SK-N-SH (cell line): ENCODE results near the gene ARL2BP. TPM values are rescaled to one million over a fixed set of nuclear protein-coding genes. Genes with fewer than 3 reads are reported as not detected.
A peak's percentile ranks its signal among the peaks of the same experiment; 100 is the strongest.

Source experiments
- CTCF ChIA-PET: fragments of 300-600, 350-600 bp; formaldehyde crosslinking; extraction: SDS; loops from one replicate; lab custom pipeline; 2021; lab: Yijun Ruan, JAX
- POLR2A ChIA-PET: fragments of 350-600 bp; sonication (Branson Sonifier 250); formaldehyde crosslinking; extraction: SDS; loops from one replicate; lab custom pipeline; 2020; ENCODE audit warnings: antibody characterized with exemption, inconsistent platforms; lab: Yijun Ruan, JAX
- DNase-seq: peaks from one replicate; pipeline ENCODE4 v3.0.0; 2012
- H2AFZ ChIP-seq: fragments of 200-600 bp; sonication (generic); 2 replicates; pipeline ENCODE4 v1.8.1; 2016; ENCODE audit warnings: antibody characterized with exemption, mild to moderate bottlenecking, low read depth
- H3F3A ChIP-seq: fragments of 200-600 bp; sonication (generic); replicated peaks from 2 replicates; pipeline ENCODE3; 2016; ENCODE audit warnings: antibody characterized with exemption, mild to moderate bottlenecking; ENCODE audit not compliant: insufficient read depth
- H3K27ac ChIP-seq, 2 experiments: fragments of 200-500 bp in 1 of 2; fragments of 200-600 bp in 1 of 2; sonication (Bioruptor generic) in 1 of 2; sonication (generic), shearing (Covaris generic) in 1 of 2; 2 replicates each; pipeline versions ENCODE4 v1.5.1 to v1.6.1; 2014 to 2016; ENCODE audit warnings: low read depth in 2 of 2, inconsistent platforms in 1 of 2, low read length in 1 of 2, mild to moderate bottlenecking in 1 of 2, mixed read lengths in 1 of 2
- H3K27me3 ChIP-seq: fragments of 200-600 bp; sonication (generic), shearing (Covaris generic); 2 replicates; pipeline ENCODE4 v1.6.1; 2016; ENCODE audit warnings: mixed run types; ENCODE audit not compliant: insufficient read depth
- H3K36me3 ChIP-seq, 2 experiments: fragments of 200-500 bp in 1 of 2; fragments of 200-600 bp in 1 of 2; sonication (Bioruptor generic) in 1 of 2; sonication (generic) in 1 of 2; replicated peaks in 1 of 2; 2 replicates each; pipeline versions ENCODE3 to v1.5.1; 2014 to 2016; ENCODE audit warnings: low read length in 1 of 2, mild to moderate bottlenecking in 1 of 2; ENCODE audit not compliant: insufficient read depth in 2 of 2, control insufficient read depth in 1 of 2
- H3K4me1 ChIP-seq, 2 experiments: fragments of 200-500 bp in 1 of 2; fragments of 200-600 bp in 1 of 2; sonication (Bioruptor generic) in 1 of 2; sonication (generic), shearing (Covaris generic) in 1 of 2; 2 replicates each; pipeline versions ENCODE4 v1.5.1 to v1.6.1; 2014 to 2016; ENCODE audit warnings: low read depth in 1 of 2, low read length in 1 of 2, mixed run types in 1 of 2; ENCODE audit not compliant: insufficient read depth in 2 of 2, control insufficient read depth in 1 of 2
- H3K4me2 ChIP-seq: fragments of 200-600 bp; sonication (generic), shearing (Covaris generic); 2 replicates; pipeline ENCODE4 v1.6.1; 2017; ENCODE audit warnings: mixed run types
- H3K4me3 ChIP-seq, 2 experiments: fragments of 200-500 bp in 1 of 2; fragments of 200-600 bp in 1 of 2; sonication (Bioruptor generic) in 1 of 2; sonication (generic), shearing (Covaris generic) in 1 of 2; 2 replicates each; pipeline versions ENCODE4 v1.5.1 to v1.8.1; 2014 to 2016; ENCODE audit warnings: low read depth in 2 of 2, inconsistent platforms in 1 of 2, low read length in 1 of 2, mild to moderate bottlenecking in 1 of 2, mixed read lengths in 1 of 2, moderate library complexity in 1 of 2
- H3K79me2 ChIP-seq: fragments of 200-600 bp; sonication (generic); 2 replicates; pipeline ENCODE4 v1.8.1; 2017; ENCODE audit warnings: mild to moderate bottlenecking; ENCODE audit not compliant: insufficient read depth
- H3K9ac ChIP-seq: fragments of 200-600 bp; sonication (generic); 2 replicates; pipeline ENCODE4 v1.6.1; 2017; ENCODE audit warnings: mixed run types
- H3K9me2 ChIP-seq: fragments of 200-600 bp; sonication (generic); 2 replicates; pipeline ENCODE4 v1.6.1; 2017; ENCODE audit warnings: mixed run types
- H3K9me3 ChIP-seq: fragments of 200-600 bp; sonication (generic); 2 replicates; pipeline ENCODE4 v1.6.1; 2017; ENCODE audit warnings: mixed run types, mild to moderate bottlenecking, moderate library complexity
- H4K20me1 ChIP-seq: fragments of 200-600 bp; sonication (generic); 2 replicates; pipeline ENCODE4 v1.6.1; 2017; ENCODE audit warnings: mild to moderate bottlenecking, mixed run types; ENCODE audit not compliant: insufficient read depth
- CHD2 ChIP-seq: fragments of 150-350 bp; IDR thresholded peaks from 2 replicates; pipeline ENCODE4 v1.6.1; 2018; ENCODE audit warnings: low read length; ENCODE audit not compliant: partially characterized antibody
- ELF1 ChIP-seq: IDR thresholded peaks from 2 replicates; pipeline ENCODE4 v1.4.0; 2012
- EP300 ChIP-seq, 2 experiments: IDR thresholded peaks; 2 replicates each; pipeline versions ENCODE4 v1.4.0 to v1.6.1; 2012; ENCODE audit warnings: borderline replicate concordance in 1 of 2, low read depth in 1 of 2, low read length in 1 of 2
- FOXM1 ChIP-seq: IDR thresholded peaks from 2 replicates; pipeline ENCODE4 v1.4.0; 2012; ENCODE audit warnings: low read depth, mild to moderate bottlenecking
- GABPA ChIP-seq: IDR thresholded peaks from 2 replicates; pipeline ENCODE4 v1.4.0; 2012; ENCODE audit warnings: low read depth, mild to moderate bottlenecking
- JUND ChIP-seq: IDR thresholded peaks from 2 replicates; pipeline ENCODE4 v1.4.0; 2012
- NFIC ChIP-seq: IDR thresholded peaks from 2 replicates; pipeline ENCODE4 v1.4.0; 2012; ENCODE audit warnings: borderline replicate concordance
- NRF1 ChIP-seq: IDR thresholded peaks from 2 replicates; pipeline ENCODE4 v1.6.1; 2012; ENCODE audit warnings: low read depth, mild to moderate bottlenecking, low read length
- POLR2AphosphoS5 ChIP-seq: IDR thresholded peaks from 2 replicates; pipeline ENCODE4 v1.6.1; 2012; ENCODE audit warnings: low read depth, low read length
- RAD21 ChIP-seq: IDR thresholded peaks from 2 replicates; pipeline ENCODE4 v1.6.1; 2012; ENCODE audit warnings: mild to moderate bottlenecking, low read length
- SIN3A ChIP-seq: IDR thresholded peaks from 2 replicates; pipeline ENCODE4 v1.6.1; 2012; ENCODE audit warnings: low read depth, mild to moderate bottlenecking, low read length, moderate library complexity, borderline replicate concordance
- SMC3 ChIP-seq: IDR thresholded peaks from 2 replicates; pipeline ENCODE4 v1.6.1; 2012; ENCODE audit warnings: low read depth, low read length, improper control_type of control experiment
- TAF1 ChIP-seq: IDR thresholded peaks from 2 replicates; pipeline ENCODE4 v1.6.1; 2012; ENCODE audit warnings: low read depth, mild to moderate bottlenecking, low read length, moderate library complexity, borderline replicate concordance
- TCF12 ChIP-seq: IDR thresholded peaks from 2 replicates; pipeline ENCODE4 v1.4.0; 2012
- TEAD4 ChIP-seq: IDR thresholded peaks from 2 replicates; pipeline ENCODE4 v1.4.0; 2012; ENCODE audit warnings: mild to moderate bottlenecking, borderline replicate concordance; ENCODE audit not compliant: insufficient read depth
- YY1 ChIP-seq: IDR thresholded peaks from 2 replicates; pipeline ENCODE4 v1.4.0; 2012; ENCODE audit warnings: low read depth, mild to moderate bottlenecking
- WGBS: methylation state at CpG from one replicate; pipeline ENCODE4 v1.1.6; 2017; ENCODE audit warnings: low lambda C conversion rate; 5-methylcytosine and 5-hydroxymethylcytosine counted together
- polyA plus RNA-seq, 3 experiments: library from polyadenylated mRNA; depleted of rRNA; stranded (reverse); fragments of >200 nt; gene quantifications; 2 replicates each; pipeline ENCODE4 v1.2.3, GENCODE V29; 2012
- TF ChIP-seq, protein P1 (sequence below): IDR thresholded peaks from 2 replicates; pipeline ENCODE4 v1.4.0; 2012; ENCODE audit warnings: low read depth, borderline replicate concordance
- TF ChIP-seq, protein P2 (sequence below): fragments of 150-350 bp; IDR thresholded peaks from 2 replicates; pipeline ENCODE4 v1.6.1; 2017; ENCODE audit warnings: antibody characterized with exemption, low read length, low read depth, borderline replicate concordance
- TF ChIP-seq, protein P3 (sequence below): IDR thresholded peaks from 2 replicates; pipeline ENCODE4 v1.6.1; 2012; ENCODE audit warnings: mild to moderate bottlenecking, low read depth, low read length, moderate library complexity
- TF ChIP-seq, protein P4 (sequence below): IDR thresholded peaks from 2 replicates; pipeline ENCODE4 v1.4.0; 2012; ENCODE audit warnings: low read depth

Gene ARL2BP
- polyA plus RNA-seq, 1 of the 3 experiments (the other 2 are of a cell fraction), result 61.8 TPM

DNA sequence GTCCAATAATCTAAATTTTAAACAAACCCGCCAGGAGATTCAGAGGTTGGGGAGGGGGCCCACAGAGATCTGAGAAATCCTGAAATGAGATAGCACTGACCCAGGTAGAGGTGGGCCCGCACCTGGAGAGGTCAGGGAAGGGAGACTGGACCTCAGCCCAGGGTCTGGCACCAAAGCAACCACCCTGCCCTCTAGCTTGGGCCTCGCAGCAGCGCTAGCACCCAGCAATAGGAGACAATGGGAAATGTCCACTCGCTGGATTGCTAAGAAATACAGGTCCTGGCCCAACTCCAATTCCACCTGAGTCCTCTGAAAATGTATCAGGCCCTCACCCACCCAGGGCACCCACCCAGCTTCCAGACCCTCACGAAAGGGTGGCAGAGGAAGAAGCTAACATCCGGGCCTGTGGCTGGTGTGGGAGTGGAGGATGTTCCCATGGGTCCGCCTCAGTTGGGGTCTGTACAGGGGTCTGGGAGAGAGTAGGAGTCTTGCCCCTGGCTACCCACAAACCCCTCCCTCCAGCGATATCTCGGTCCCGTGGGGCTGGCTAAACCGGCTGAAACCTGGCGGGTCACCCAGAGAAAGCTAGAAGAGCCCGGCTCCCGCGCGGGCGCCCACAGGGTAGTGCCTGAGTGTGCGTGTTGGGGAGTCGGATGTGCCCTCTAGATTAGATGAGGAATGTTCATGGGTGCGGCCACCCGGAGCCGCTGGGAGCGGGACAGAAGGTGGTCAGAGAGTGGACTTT lies 38.3 kb downstream of the ARL2BP start (continued):
- TF ChIP-seq, protein P1, sequence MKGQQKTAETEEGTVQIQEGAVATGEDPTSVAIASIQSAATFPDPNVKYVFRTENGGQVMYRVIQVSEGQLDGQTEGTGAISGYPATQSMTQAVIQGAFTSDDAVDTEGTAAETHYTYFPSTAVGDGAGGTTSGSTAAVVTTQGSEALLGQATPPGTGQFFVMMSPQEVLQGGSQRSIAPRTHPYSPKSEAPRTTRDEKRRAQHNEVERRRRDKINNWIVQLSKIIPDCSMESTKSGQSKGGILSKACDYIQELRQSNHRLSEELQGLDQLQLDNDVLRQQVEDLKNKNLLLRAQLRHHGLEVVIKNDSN, result no peak
- TF ChIP-seq POLR2AphosphoS5, result no peak
- no peak for TF ChIP-seq TEAD4

DNA sequence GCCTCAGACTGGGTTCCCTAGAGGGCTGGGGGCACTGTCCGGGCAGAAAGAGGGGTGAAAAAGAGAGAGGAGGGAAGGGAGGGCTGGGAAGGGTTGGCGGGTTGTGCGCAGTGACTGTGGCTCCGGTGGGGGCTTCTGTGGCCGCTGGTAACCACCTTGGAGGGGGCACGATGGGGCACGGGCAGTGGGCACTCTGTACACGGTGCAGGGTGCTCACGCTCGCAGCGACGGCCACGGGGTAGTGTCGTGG lies 38.8 kb downstream of the ARL2BP start:
- no peak overlapping the region for H3K4me2 ChIP-seq

More for the DNA sequence above, 38.8 kb downstream of the ARL2BP start:
- H3F3A ChIP-seq, result peaks cover 4% of the 10 kb centered on the region
- H3K36me3 ChIP-seq, result no peaks in the 10 kb centered on the region
- ChIA-PET POLR2A (no interaction called here), CTCF (interaction anchor here (0.9 to 1.2 kb wide), 2 partner anchors 11 to 39 kb away, joined by 3 read pairs; partner anchors contain the start of gene ARL2BP)
- H3K4me3 ChIP-seq, result peak overlapping the region in 1 of 2 experiments; percentile 49; a peak in 1 of 4 replicates
- no peak overlapping the region for H3K27ac ChIP-seq
- peaks cover 0 to 5% of the 10 kb centered on the region in 2 experiments; a peak in 1 of 4 replicates for H3K4me1 ChIP-seq
- WGBS, result 81% methylated on average over 12 of the region's 14 CpGs
- H3K27me3 ChIP-seq, result no peaks in the 10 kb centered on the region
- H4K20me1 ChIP-seq, result no peaks in the 10 kb centered on the region
- no peaks in the 10 kb centered on the region for H3K79me2 ChIP-seq
- H3K9me3 ChIP-seq, result no peaks in the 10 kb centered on the region
- no peak overlapping the region for H3K9ac ChIP-seq
- H3K9me2 ChIP-seq, result no peaks in the 10 kb centered on the region
- DNase-seq, result no peak
- no peak for TF ChIP-seq CHD2
- TF ChIP-seq NRF1, result no peak
- TF ChIP-seq SIN3A, result no peak
- TF ChIP-seq TEAD4, result no peak
- TF ChIP-seq, protein P2, sequence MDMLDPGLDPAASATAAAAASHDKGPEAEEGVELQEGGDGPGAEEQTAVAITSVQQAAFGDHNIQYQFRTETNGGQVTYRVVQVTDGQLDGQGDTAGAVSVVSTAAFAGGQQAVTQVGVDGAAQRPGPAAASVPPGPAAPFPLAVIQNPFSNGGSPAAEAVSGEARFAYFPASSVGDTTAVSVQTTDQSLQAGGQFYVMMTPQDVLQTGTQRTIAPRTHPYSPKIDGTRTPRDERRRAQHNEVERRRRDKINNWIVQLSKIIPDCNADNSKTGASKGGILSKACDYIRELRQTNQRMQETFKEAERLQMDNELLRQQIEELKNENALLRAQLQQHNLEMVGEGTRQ, result no peak
- no peak for TF ChIP-seq JUND
- no peak for TF ChIP-seq SMC3
- TF ChIP-seq EP300 (IDR thresholded peaks at IDR 0.05; ENCODE audit: borderline replicate concordance in 1 of 2, low read depth in 1 of 2, low read length in 1 of 2), result no peak
- TF ChIP-seq TAF1, result no peak
- TF ChIP-seq RAD21, result no peak
- TF ChIP-seq, protein P1, result no peak
- no peak for TF ChIP-seq NFIC
- no peak for TF ChIP-seq ELF1
- no peak for TF ChIP-seq TCF12
- TF ChIP-seq YY1, result no peak
- TF ChIP-seq, protein P3, sequence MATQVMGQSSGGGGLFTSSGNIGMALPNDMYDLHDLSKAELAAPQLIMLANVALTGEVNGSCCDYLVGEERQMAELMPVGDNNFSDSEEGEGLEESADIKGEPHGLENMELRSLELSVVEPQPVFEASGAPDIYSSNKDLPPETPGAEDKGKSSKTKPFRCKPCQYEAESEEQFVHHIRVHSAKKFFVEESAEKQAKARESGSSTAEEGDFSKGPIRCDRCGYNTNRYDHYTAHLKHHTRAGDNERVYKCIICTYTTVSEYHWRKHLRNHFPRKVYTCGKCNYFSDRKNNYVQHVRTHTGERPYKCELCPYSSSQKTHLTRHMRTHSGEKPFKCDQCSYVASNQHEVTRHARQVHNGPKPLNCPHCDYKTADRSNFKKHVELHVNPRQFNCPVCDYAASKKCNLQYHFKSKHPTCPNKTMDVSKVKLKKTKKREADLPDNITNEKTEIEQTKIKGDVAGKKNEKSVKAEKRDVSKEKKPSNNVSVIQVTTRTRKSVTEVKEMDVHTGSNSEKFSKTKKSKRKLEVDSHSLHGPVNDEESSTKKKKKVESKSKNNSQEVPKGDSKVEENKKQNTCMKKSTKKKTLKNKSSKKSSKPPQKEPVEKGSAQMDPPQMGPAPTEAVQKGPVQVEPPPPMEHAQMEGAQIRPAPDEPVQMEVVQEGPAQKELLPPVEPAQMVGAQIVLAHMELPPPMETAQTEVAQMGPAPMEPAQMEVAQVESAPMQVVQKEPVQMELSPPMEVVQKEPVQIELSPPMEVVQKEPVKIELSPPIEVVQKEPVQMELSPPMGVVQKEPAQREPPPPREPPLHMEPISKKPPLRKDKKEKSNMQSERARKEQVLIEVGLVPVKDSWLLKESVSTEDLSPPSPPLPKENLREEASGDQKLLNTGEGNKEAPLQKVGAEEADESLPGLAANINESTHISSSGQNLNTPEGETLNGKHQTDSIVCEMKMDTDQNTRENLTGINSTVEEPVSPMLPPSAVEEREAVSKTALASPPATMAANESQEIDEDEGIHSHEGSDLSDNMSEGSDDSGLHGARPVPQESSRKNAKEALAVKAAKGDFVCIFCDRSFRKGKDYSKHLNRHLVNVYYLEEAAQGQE, result no peak
- TF ChIP-seq, protein P4, sequence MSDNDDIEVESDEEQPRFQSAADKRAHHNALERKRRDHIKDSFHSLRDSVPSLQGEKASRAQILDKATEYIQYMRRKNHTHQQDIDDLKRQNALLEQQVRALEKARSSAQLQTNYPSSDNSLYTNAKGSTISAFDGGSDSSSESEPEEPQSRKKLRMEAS, result no peak
- no peak for TF ChIP-seq FOXM1
- TF ChIP-seq GABPA, result no peak
- no peak for TF ChIP-seq POLR2AphosphoS5
- TF ChIP-seq, all 33 proteins: peak for 0
- no peak overlapping the region; the same call in 1 of the 2 replicates for H2AFZ ChIP-seq
